A549 treated with CORT108297 at 1 μM for 4 hours (cell line): ENCODE results near the gene SPTLC3. TPM values are rescaled to one million over a fixed set of nuclear protein-coding genes. Genes with fewer than 3 reads are reported as not detected.

Source experiments
- total RNA-seq: library from RNA; stranded (reverse); fragments of 200-300 nt; extraction: Qiagen RNA extraction; gene quantifications from 5 replicates; pipeline ENCODE4 v1.2.3, GENCODE V29; 2022

SPTLC3 gene
- 0.02 to 0.12 TPM (median 0.10 TPM) in 5 replicates for total RNA-seq

GRCh38 chr20:13008761-13009681, at the start of gene SPTLC3:
TSS of gene SPTLC3 (plus strand) at chr20:13008972. CDS start at chr20:13009268, 296 bp downstream.

Other genes with a start within 250 kb of the SPTLC3 start
- 0.27 to 0.46 TPM (median 0.37 TPM) in 5 replicates for gene ISM1, start 212.3 kb downstream of the SPTLC3 start, total RNA-seq